ENCODE measurements around the gene NEK10.

Gene NEK10

DNA sequence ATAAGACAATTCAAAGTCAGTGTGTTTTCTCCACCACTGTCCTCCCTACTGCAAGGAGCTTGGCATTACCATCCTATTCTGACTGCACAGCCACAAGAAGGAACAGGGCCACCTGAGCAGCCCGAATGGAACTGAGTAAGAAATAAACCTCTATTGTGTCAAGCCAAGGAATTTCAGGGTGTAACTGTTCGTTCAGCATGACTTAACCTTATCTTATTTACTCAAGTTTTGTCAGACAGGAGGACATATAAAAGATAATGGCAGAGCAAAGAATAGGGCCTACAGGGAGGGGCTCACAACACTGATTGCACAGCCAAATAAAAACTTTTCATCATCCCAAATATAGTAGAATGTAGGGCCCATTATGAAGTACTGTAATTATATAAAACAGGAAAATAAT is 236.1 kb downstream of the NEK10 start:
- no peak overlapping the region for H3K4me3 ChIP-seq (ENCODE audit: control insufficient read depth, low read depth, low read length)
- no peak for DNase-seq (ENCODE audit: low read depth)
- TF ChIP-seq, protein P1, sequence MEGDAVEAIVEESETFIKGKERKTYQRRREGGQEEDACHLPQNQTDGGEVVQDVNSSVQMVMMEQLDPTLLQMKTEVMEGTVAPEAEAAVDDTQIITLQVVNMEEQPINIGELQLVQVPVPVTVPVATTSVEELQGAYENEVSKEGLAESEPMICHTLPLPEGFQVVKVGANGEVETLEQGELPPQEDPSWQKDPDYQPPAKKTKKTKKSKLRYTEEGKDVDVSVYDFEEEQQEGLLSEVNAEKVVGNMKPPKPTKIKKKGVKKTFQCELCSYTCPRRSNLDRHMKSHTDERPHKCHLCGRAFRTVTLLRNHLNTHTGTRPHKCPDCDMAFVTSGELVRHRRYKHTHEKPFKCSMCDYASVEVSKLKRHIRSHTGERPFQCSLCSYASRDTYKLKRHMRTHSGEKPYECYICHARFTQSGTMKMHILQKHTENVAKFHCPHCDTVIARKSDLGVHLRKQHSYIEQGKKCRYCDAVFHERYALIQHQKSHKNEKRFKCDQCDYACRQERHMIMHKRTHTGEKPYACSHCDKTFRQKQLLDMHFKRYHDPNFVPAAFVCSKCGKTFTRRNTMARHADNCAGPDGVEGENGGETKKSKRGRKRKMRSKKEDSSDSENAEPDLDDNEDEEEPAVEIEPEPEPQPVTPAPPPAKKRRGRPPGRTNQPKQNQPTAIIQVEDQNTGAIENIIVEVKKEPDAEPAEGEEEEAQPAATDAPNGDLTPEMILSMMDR (IDR thresholded peaks at IDR 0.05; ENCODE audit: control insufficient read depth, insufficient read depth, low read depth, low read length, missing control alignments), result no peak

- no peak overlapping the region for H3K4me3 ChIP-seq (ENCODE audit: control insufficient read depth, low read depth, low read length)
- no peak for DNase-seq (ENCODE audit: low read depth)
- TF ChIP-seq, protein P1 (IDR thresholded peaks at IDR 0.05; ENCODE audit: control insufficient read depth, insufficient read depth, low read depth, low read length, missing control alignments), result no peak
Measured at GRCh38 chr3:27130796-27131195, 238.4 kb downstream of the NEK10 start.

GRCh38 chr3:27127879-27128278 is 241.3 kb downstream of the NEK10 start:
- no peak for DNase-seq (ENCODE audit: low read depth)
- TF ChIP-seq, protein P1 (IDR thresholded peaks at IDR 0.05; ENCODE audit: control insufficient read depth, insufficient read depth, low read depth, low read length, missing control alignments), result no peak
- no peak overlapping the region for H3K4me3 ChIP-seq (ENCODE audit: control insufficient read depth, low read depth, low read length)

- DNase-seq (ENCODE audit: low read depth), result no peak
- H3K4me3 ChIP-seq (ENCODE audit: control insufficient read depth, low read depth, low read length), result no peak overlapping the region
- TF ChIP-seq, protein P1 (IDR thresholded peaks at IDR 0.05; ENCODE audit: control insufficient read depth, insufficient read depth, low read depth, low read length, missing control alignments), result no peak
Measured at GRCh38 chr3:27127195-27127594, 242.0 kb downstream of the NEK10 start.

DNA sequence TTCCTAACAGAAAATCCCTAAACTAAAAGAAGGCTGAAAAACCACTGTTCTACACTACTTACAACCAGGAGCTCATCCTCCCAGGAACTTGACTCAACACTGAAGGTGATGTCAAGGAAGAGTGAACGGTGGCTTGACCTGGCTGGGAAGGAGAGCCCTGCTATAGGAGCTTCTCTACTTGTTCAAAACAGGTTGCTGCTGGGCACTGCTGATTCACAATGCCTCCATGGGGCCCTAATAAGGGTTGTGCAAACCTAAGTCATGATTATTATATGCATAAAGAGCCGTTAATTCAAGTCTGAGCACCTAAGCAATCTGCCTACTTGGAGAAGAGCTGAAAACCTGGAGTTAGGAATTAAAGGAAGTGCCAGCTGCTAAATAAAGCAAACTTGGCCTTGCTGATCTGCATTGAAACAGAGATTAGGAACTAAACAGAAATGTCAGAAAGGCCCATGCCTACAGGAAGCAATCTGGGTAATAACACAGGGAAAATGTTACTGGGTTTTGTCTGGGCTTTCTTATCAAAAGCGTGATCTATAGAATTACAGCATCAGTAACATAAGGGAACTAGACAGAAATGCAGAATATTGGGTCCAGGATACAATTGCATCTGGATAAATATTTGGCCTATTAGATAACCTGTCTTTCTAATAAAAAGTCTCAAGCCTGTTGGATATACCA is 243.2 kb downstream of the NEK10 start:
- no peak for DNase-seq (ENCODE audit: low read depth)
- TF ChIP-seq, protein P1 (IDR thresholded peaks at IDR 0.05; ENCODE audit: control insufficient read depth, insufficient read depth, low read depth, low read length, missing control alignments), result no peak
- H3K4me3 ChIP-seq (ENCODE audit: control insufficient read depth, low read depth, low read length), result no peak overlapping the region

DNA sequence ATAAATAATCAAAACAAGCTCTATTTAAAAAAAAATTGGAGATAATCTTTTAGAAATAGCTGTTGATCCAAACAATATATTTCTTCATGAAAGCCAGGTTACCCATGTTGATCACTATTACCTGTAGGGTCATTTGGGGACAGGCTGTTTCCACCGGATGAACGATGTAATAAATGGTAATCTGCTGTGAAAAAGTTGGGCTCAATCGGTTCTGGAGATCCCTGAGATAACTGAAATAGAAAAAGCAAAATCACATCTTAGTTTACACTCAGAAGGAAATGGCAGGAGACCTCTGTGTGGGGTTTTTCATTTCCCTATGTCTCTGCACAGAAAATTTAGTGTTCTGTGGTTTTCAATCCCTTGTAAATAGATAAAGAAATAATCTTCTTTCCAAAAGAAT is 249.5 kb downstream of the NEK10 start:
- H3K4me3 ChIP-seq (ENCODE audit: control insufficient read depth, low read depth, low read length), result no peak overlapping the region
- TF ChIP-seq, protein P1 (IDR thresholded peaks at IDR 0.05; ENCODE audit: control insufficient read depth, insufficient read depth, low read depth, low read length, missing control alignments), result no peak
- no peak for DNase-seq (ENCODE audit: low read depth)
